Anterior cingulate cortex (tissue), 58 donors: ENCODE data around the gene MBD3L3.
"Not testable (repeated sequence)": the region's sequence is repeated elsewhere in the genome, so short reads cannot be mapped to it uniquely, and the experiment has no call there.

ENCODE experiments used
- DNase-seq, 58 donors: peaks; one replicate each; lab custom pipeline; 2025; lab: John Stamatoyannopoulos, UW

MBD3L3 gene

GRCh38 chr19:7067122-7067521 is 8.6 kb upstream of the MBD3L3 start:
- DNase-seq: peak in 1 of 58 donors; percentile 2

GRCh38 chr19:7063764-7064418 is 5.4 kb upstream of the MBD3L3 start:
- no peak for DNase-seq

- no peak for DNase-seq
These were observed 4.9 kb upstream of the MBD3L3 start for GRCh38 chr19:7063339-7063738.

GRCh38 chr19:7059977-7060376 is 1.5 kb upstream of the MBD3L3 start:
- DNase-seq: not testable (repeated sequence)

GRCh38 chr19:7056371-7056770 is 2.1 kb downstream of the MBD3L3 start:
- DNase-seq: not testable (repeated sequence)

- DNase-seq: not testable (repeated sequence)
These were observed 2.8 kb downstream of the MBD3L3 start for GRCh38 chr19:7055679-7056078.

- not testable (repeated sequence) for DNase-seq
These were observed 3.7 kb downstream of the MBD3L3 start for GRCh38 chr19:7054635-7055368.

GRCh38 chr19:7052896-7053295 is 5.6 kb downstream of the MBD3L3 start:
- DNase-seq: not testable (repeated sequence)

- not testable (repeated sequence) for DNase-seq
These were observed 7.1 kb downstream of the MBD3L3 start for GRCh38 chr19:7051421-7051820.

GRCh38 chr19:7049021-7049420 is 9.5 kb downstream of the MBD3L3 start, which contains the start of gene MBD3L2:
Gene MBD3L2, plus strand, starts transcription at chr19:7049321. Its CDS starts 53 bp downstream, at chr19:7049374.
- not testable (repeated sequence) for DNase-seq

- DNase-seq: not testable (repeated sequence)
These were observed 16.9 kb downstream of the MBD3L3 start for GRCh38 chr19:7041563-7041962.

GRCh38 chr19:7040079-7040478 is 18.4 kb downstream of the MBD3L3 start, which contains the start of gene MBD3L4:
Gene MBD3L4, minus strand, starts transcription at chr19:7040179. Its CDS starts 35 bp downstream, at chr19:7040144.
- not testable (repeated sequence) for DNase-seq

- DNase-seq: not testable (repeated sequence)
These were observed 28.2 kb downstream of the MBD3L3 start, which contains the start of gene MBD3L5 for GRCh38 chr19:7030278-7030677. Gene MBD3L5, plus strand, starts transcription at chr19:7030578. Its CDS starts 34 bp downstream, at chr19:7030612.

GRCh38 chr19:7028790-7029189 is 29.7 kb downstream of the MBD3L3 start:
- DNase-seq: not testable (repeated sequence)

GRCh38 chr19:7021331-7021730 is 37.1 kb downstream of the MBD3L3 start, which contains the start of gene MBD3L2B:
Gene MBD3L2B, minus strand, starts transcription at chr19:7021431. Its CDS starts 34 bp downstream, at chr19:7021397.
- not testable (repeated sequence) for DNase-seq

GRCh38 chr19:7018828-7019227 is 39.6 kb downstream of the MBD3L3 start:
- no peak for DNase-seq

- DNase-seq: no peak
These were observed 44.8 kb downstream of the MBD3L3 start for GRCh38 chr19:7013678-7014077.

- DNase-seq: no peak
These were observed 47.5 kb downstream of the MBD3L3 start for GRCh38 chr19:7010722-7011593.

GRCh38 chr19:7007859-7008258 is 50.6 kb downstream of the MBD3L3 start:
- no peak for DNase-seq
